GM11168 (cell line): ENCODE results near the gene APOL1.
"Not testable (repeated sequence)": the region's sequence is repeated elsewhere in the genome, so short reads cannot be mapped to it uniquely, and the experiment has no call there.

Experiments used
- in situ Hi-C: fragments of 300-500 bp; cut with MboI; formaldehyde crosslinking; loops from one replicate; pipeline ENCODE4 v1.12.0; 2022; ENCODE audit warnings: low sequenced_read_pairs; ENCODE audit not compliant: unreplicated experiment

Gene APOL1

DNA sequence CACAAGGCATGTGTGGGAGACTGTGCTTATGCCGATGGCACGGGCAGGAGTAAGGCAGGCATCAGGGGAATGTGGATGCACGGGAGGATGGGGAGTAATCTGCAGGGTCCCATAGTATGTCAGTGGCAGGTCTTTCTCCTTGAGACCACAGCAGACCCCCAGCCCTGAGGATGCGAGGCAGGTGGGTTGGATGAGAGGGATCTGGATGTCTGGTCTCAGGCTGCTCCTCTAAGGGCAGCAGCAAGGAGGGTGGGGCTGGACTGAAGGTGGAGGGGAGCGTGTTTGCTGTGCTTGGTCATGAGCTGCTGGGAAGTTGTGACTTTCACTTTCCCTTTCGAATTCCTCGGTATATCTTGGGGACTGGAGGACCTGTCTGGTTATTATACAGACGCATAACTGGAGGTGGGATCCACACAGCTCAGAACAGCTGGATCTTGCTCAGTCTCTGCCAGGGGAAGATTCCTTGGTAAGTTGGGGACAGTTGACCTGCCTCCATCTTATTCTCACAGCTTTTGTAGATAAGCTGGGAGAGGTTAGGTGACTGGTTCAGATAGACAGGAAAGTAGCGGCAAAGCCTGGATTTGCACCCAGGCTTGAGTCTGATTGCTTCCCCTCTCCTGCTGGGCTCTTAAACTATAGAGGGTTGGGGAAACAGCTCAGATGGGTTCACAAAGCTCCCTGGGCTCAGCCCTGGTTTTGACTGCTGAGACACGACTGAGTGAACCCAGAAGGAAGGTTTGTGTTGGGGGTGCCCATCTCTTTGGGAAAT, at the start of gene APOL1:
TSS of gene APOL1 (plus strand) at position 380 of the 769 bp plus-strand sequence. CDS start 1,823 bp downstream, outside the sequence.
- in situ Hi-C loops, result no loop called here

DNA sequence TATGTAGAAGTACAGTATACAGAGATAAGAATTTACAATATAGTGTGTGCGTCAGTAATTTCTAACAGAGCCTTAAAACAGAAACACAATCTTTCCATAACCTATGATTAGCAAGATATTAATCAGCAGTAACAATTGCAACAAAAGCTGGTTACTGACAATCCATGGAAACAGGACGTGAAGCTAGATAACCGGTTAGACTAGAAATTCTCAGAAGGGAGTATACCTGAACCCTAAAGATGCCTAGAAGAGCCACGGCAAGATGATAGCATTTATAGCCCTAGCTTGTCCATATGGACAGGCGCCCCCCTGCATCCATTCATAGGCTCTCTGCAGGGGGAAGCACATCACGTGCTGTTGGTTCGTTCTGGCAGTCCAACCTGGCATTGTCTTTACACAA, 49.5 kb upstream of the APOL1 start:
- in situ Hi-C loops, result not testable (repeated sequence)

GRCh38 chr22:36204001-36204631, 48.8 kb upstream of the APOL1 start:
- in situ Hi-C loops, result no loop called here

GRCh38 chr22:36204632-36205015, 48.3 kb upstream of the APOL1 start:
- in situ Hi-C loops, result no loop called here

GRCh38 chr22:36205573-36205972, 47.4 kb upstream of the APOL1 start:
- in situ Hi-C loops, result not testable (repeated sequence)

DNA sequence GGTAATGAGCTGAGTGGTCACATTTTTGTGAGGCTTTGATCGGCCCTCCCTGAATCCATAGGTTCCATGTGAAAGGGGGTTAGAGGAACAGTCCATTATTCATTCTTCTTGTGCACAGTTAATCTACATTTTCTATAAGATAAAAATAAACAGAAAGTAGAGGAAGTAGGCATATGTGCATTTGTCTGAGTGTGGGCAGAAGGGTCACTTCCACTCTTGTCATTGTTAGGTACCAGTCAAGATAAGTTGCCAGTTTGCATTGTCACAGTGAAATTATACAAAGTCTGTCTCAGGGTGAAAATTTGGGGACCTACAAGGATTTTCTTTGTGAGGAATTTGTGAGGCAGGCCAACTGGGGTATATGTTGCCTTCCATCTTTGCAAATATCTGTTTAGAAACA, 46.7 kb upstream of the APOL1 start:
- in situ Hi-C loops, result no loop called here

- in situ Hi-C loops, result no loop called here
Measured at GRCh38 chr22:36208162-36208765, 44.7 kb upstream of the APOL1 start.

DNA sequence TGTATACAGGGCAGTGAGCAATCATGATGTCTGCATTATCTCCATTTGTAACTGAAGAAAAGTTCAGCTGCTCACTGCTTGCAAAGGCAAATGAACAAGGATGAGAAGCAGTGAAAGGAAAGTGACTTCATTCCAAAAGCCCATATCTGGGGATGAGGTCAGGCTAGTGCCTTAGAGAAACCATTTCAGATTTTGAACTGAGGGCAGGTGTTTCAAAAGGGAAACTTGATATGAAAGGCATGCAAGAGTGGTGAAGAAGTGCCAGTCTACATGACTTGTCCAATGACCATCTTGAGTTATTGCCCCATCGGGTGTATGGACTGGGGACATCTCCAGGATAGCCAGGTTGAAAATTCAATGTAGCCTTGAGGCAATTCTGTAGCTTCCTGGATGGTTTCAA, 44.0 kb upstream of the APOL1 start:
- in situ Hi-C loops, result no loop called here

- in situ Hi-C loops, result not testable (repeated sequence)
Measured at GRCh38 chr22:36209488-36209908, 43.4 kb upstream of the APOL1 start.

DNA sequence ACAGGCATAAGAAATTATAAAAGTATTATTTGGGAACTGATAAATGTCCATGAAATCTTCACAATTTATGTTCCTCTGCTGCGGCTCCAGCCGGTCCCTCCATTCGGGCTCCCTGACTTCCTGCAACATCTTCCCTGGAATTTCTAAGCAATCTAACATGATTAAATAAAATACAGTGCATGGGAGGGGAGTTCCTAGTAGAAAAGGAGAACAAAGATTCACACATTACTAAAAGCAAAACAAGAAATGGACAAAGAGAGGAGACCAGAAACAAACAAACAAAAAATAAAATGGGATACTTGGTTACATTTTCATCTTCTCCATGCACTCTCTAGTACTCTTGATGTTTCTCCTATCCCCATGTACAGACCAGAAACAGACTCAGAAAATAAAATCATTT, 42.7 kb upstream of the APOL1 start:
- in situ Hi-C loops, result no loop called here

DNA sequence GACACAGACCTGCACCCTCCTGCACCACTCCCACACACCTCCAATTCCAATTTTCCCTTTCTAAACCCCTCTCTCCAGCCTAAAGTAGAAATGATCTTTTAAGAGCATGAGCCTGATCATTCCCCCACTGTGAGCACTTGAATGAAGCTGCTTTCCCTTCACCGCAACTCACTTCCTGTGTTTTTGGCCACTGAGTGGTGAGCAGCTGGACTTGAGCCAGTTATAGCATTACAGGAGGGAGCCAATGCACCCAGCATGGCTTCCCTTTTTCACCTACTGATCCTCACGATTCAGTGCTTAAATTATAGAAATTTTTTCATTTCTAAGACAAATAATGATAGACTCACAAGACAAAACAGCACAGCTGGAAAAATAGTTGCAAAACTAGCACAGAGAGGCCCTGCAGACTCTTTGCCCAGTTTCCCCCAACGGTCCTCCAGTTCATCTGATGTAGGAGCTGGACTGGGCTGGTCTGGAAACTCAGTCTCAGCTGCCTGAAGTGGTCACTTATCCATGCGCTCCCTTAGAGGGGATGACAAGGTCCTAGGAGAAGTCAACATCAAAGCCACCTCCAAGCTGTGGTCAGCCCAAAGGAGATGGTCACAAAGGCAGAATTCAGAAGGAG, 41.6 kb upstream of the APOL1 start:
- in situ Hi-C loops, result no loop called here

DNA sequence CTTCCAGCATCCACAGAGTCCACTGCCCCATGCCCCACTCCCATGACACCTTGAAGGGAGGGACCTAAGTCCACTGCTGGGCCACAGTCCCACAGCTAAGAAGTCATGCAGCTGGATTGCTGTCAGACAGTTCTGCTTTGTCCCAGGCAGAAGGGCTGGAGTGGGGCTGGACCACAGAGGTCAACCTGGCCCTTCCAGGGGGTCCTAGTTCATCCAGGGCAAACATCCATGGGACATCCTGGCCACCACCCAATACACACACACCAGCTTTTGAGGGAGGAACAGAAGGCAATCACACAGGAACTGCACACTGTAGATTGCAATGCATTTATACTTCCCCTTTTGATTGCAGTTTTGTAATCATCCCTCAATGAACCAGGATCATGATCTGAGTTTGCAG, 40.0 kb upstream of the APOL1 start:
- in situ Hi-C loops, result no loop called here

DNA sequence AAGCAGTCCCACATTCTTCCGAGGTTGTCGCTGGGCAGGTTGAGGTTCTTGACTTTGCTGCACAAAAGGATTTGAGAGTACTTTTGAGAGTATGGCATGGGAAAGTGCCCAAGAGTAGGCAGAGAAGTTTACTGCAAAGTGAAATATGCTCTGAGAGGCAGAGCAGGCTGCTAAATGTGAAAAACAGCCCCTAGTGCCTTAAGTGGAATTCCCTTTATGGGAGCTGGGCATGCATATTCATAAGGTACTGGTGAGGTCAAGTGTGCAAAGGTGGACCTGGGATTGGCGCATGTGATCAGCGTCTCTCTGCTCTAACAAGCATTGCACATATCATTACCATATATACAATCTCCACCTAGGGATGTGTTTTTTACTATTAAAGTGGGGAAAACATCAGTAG, 39.3 kb upstream of the APOL1 start:
- in situ Hi-C loops, result no loop called here

DNA sequence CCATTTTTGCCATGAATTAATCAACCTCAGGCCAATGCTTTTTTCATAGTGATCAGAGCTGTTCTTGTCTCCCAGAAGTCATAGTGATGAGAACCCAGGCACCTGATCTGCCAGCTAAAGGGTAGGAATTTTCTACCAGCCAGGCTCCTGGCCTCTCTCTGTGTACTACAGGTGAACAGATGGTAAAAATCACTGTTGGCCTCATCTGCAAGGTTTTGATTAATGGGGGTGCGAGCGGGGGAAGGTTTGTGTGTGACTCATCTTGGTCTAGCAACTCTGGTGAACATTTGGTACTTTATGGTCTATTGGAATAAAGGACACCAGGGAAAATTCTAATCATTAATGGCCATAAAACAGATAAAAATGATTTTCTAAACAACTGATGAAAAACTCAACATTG, 37.0 kb upstream of the APOL1 start:
- in situ Hi-C loops, result no loop called here

- in situ Hi-C loops, result no loop called here
Measured at GRCh38 chr22:36218648-36219193, 34.2 kb upstream of the APOL1 start.

GRCh38 chr22:36220451-36220921, 32.4 kb upstream of the APOL1 start:
- in situ Hi-C loops, result no loop called here

DNA sequence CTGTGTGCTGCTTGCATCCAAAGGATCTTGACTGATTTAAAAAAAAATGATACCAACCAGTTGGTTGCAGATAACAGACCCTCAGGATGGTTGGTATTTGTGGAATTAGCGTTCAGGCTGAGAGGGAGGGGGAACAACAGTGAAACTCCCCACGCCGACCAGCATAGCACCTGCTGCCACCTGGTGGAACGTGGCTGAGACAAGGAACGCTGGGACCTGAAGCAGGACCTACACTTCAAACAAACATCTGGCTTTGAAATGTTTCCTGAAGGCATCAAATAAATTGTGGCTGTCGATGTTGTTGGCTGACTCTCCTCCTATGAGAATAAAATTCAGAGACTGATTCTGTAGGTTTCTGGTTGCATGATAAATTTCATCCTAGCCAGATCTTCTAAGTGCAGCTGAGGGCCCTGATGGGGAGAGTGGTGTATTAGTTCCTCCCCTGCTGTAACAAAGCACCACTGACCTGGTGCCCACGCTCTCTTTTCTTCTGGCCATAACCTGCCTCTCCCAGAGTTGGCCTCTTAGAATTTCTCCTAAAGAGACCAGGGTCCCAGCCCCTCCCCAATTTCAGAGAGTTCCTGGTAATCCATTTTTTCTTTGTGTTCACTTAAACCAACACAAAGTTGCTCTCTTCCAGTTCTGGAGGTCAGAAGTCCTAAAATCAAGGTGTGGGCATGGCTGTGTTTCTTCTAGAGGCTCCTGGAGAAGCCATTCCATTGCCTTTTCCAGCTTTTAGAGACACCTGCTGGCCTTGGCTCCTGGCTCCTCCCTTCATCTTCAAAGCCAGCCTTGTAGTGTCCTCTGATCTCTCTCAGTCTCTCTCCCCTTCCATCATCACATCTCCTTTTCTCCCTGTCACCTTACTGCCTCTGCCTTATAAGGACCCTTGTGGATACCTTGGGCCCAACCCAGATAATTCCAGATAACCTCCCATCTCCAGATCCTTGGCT, 30.9 kb upstream of the APOL1 start:
- in situ Hi-C loops, result no loop called here

DNA sequence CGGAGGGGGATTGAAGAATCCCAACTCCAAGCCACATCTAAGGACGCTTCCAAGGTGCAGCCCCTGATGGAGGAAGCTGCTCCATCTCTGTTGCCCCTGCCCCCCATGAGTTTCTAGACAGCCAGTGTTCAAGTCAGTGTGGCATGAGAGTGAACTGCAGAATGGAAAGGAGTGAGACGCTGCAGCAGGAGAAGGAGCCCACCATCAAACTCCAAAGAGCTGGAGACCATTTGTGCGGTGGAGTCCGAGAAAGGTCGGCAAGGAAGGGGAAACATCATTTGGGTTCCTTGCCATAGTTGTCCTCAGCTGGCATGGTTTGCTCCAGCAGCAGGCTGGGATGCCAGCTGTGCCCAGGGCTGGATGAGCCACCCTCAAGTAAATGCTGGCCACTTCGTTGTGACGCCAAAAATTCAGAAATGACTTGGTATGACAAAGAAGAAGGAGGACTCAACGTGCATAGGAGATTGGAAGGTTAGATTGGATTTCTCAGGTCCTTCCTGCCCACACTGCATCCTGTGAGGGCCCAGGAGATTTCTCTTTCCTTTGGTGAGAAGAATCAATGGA, 30.0 kb upstream of the APOL1 start:
- in situ Hi-C loops, result no loop called here

GRCh38 chr22:36223504-36223903, 29.4 kb upstream of the APOL1 start:
- in situ Hi-C loops, result no loop called here
